DMS79 treated with DMSO at 0.1 percent for 48 hours (cell line): ENCODE data around the gene TTLL3.
"Not testable (repeated sequence)": the region's sequence is repeated elsewhere in the genome, so short reads cannot be mapped to it uniquely, and the experiment has no call there.

Experiments
- DNase-seq: peaks from one replicate; lab custom pipeline; 2025; lab: John Stamatoyannopoulos, UW

TTLL3 gene

DNA sequence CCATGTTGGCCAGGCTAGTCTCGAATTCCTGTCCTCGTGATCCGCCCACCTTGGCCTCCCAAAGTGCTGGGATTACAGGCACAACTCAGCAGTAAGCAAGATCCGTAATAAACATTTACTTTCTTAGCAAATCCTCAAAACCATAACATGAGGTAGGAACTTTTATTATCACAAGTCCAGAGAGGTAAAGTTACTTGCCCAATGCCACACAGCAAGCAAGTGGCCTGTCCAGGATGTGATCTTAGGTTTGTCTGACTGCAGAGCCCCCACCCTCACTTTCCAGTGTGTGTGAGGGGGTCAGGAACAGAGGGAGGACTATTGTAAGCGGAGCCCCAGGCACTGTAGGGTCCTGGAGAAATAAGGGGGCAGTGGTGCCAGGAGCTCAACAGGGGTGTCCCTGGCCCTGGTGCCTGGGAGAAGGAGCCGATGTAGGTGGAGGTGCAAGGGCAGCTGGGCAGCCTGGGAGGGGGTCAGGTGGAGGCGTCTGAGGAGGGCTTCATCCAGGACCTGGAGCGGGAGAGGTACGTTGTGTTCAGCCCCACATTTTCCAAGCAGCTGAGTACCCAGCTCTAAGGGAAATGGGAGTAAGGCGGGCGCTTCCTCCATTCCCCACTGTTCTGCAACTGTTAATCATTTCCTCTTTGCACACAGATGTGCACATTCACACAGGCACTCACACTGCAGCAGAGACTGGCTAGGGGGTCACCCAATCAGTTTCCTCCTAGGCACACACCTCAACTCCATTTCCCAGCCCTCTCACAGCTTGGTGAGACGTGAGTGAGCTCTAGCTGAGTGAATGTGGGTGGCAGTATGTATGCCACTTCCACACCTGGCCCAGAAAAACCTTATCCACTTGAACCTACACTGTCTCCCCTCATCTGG, 27.9 kb downstream of the TTLL3 start:
- no peak for DNase-seq

- no peak for DNase-seq
Measured at GRCh38 chr3:9838856-9839255, 28.8 kb downstream of the TTLL3 start.

DNA sequence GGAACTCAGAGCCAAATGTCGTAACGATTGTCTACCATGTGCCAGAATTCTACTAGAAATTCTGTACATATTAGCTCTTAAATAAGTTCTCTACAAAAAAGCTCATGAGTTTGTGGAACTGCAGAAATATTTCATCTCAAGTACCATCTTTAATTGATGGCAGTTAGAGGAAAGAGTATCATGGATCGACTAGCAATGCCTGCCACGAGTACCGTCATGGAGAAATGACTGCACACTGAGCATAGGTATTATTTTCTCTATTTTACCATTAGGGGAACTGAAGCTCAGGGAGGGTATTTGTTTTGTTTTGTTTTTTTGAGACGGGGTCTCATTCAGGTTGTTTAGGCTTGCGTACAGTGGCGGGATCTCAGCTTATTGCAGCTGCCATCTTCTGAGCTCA, 31.0 kb downstream of the TTLL3 start:
- no peak for DNase-seq

DNA sequence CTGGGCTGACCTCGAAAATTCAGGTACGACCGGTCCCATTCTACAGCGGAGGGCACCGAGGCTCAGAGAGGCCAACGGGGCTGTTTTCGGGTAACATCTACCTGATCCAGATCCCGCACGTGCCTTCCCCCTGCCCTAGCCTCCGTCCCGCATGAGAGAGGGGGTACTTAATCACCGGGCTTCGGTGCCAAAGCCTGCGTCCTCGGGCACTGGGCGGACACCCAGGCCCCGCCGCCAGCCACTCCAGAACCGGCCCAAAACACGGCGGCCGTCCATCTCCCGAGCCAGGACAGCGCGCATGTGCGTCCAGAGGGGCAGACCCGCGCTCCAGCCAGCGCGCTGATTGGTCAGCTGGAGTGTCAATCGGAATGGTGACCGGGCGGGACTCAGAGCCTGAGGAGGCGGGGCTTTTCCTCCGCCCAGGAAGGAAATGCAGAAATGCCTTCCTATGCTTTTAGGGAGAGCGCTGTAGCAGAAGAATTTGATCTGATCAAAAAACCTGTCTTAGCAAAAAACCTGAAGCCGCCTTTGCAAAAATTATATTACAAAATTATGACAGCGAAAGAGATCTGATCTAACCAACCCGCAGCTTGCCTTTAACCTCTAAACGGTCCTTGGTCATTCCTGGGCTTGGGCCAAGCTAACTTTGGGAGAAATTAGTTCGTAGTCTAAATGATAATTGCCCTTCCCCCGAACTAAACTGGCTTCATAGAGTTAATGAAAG, 33.8 kb downstream of the TTLL3 start, which contains the start of gene RPUSD3:
RPUSD3 (minus strand) TSS at position 294 of the 724 bp plus-strand sequence; CDS start at position 276, 18 bp downstream.
- DNase-seq: peak; percentile 67

DNA sequence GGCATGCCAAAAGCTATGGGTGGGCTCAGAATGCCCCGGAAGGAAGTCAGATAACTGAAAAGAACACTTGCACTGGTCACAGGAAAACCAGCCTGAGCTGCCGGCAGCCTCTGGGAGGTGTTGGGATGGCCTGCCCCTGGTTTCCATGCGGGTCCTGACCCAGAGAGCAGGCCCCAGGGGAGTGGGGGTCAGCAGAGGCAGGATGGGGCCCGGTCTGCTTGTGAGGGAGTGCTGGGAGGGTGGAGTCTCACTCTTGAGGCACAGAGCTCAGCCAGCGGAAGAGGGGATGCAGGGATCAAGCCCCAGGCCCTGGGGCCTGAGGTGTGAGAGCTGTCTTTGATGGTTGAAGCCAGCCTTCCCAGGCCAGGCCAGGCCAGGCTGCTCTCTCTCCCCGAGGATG, 36.2 kb downstream of the TTLL3 start:
- DNase-seq: no peak

DNA sequence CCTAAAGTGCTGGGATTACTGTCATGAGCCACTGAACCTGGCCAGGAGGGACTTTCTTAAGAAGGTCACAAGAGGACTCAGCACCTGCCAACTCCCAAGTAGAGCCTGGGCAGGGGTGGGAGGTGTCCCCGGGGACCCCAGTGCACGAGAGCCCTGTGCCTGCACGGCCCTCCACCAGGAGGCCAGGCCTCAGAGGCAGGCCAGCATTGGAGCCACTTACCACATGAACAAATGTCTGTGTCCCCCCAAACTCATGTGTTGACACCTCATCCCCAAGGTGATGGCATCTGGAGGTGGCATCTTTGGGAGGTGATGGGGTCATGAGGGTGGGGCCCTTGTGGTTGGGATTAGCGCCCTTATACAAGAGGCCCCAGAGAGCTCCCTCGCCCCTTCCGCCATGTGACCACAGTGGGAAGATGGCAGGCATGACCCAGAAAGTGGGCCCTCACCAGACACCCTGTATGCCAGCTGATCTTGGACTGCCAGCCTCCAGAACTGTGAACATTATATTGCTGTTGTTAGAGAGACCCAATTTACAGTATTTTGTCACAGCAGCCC, 36.9 kb downstream of the TTLL3 start:
- no peak for DNase-seq

GRCh38 chr3:9847870-9848269, 37.8 kb downstream of the TTLL3 start:
- not testable (repeated sequence) for DNase-seq

DNA sequence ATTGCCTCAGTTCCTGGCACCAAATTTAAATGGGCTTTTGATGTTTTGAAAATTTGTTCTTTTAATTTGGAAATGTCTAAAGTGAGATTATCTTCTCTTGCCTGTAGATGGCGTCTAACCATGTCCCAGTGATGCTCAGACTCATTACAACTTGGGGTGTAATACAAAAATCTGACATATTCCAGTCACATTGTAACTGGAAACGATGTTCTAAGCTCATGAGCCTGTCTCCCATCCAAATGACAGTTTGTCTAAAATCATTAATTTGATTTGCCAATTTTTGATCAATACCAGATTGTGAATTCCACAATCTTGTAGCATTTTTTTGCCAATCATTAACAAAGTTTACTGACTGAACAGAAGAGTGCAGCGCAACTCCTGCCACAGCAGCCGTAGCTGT, 38.8 kb downstream of the TTLL3 start:
- not testable (repeated sequence) for DNase-seq

GRCh38 chr3:9851383-9851782, 41.3 kb downstream of the TTLL3 start:
- not testable (repeated sequence) for DNase-seq

- DNase-seq: peak; percentile 11
Measured at GRCh38 chr3:9851926-9852325, 41.9 kb downstream of the TTLL3 start.

DNA sequence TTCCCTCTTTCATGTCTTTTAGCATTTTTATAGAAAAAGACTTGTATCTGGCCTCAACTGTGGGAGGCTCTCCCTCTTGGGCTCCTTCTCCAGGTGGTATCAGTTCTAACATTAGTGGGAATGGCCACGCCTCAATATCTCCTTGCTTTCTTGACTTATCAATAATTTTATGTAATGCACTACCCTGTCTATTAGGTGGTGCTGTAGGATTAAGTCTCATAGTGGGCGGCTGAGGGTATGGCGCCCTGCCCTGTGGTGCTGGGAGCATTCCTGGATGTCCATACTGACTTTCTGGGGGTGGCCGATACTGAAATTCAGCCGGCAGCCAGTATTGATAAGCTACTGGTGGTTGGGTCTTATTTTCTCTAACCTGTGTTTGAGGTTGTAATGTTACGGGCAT, 42.5 kb downstream of the TTLL3 start:
- DNase-seq: no peak

GRCh38 chr3:9854291-9854940, 44.4 kb downstream of the TTLL3 start:
- DNase-seq: peak; percentile 7

GRCh38 chr3:9855594-9855993, 45.5 kb downstream of the TTLL3 start:
- no peak for DNase-seq

GRCh38 chr3:9859530-9860025, 49.5 kb downstream of the TTLL3 start:
- DNase-seq: no peak

DNA sequence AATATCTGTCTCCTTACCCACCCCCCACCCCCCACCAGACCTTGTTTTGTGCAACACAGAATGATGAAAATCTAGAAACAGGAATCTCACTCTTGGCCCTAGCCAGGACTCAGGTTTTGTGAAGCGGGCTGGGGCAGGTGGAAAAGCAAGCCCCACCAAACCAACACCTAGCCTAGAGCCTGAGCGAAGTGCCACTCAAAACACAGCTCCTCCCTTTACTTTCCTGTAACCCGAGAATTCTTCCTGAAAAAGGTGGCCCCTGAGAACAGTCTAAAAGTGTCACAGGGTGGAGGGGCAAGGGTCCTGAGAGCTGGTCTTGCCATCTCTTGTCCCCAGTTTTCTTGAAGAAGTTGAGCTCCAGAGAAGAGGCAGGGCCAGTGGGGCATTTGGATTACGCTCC, 51.1 kb downstream of the TTLL3 start:
- DNase-seq: no peak

GRCh38 chr3:9861626-9862130, 51.6 kb downstream of the TTLL3 start:
- no peak for DNase-seq

- no peak for DNase-seq
Measured at GRCh38 chr3:9862391-9863057, 52.5 kb downstream of the TTLL3 start.

- DNase-seq: no peak
Measured at GRCh38 chr3:9863058-9863772, 53.2 kb downstream of the TTLL3 start.

DNA sequence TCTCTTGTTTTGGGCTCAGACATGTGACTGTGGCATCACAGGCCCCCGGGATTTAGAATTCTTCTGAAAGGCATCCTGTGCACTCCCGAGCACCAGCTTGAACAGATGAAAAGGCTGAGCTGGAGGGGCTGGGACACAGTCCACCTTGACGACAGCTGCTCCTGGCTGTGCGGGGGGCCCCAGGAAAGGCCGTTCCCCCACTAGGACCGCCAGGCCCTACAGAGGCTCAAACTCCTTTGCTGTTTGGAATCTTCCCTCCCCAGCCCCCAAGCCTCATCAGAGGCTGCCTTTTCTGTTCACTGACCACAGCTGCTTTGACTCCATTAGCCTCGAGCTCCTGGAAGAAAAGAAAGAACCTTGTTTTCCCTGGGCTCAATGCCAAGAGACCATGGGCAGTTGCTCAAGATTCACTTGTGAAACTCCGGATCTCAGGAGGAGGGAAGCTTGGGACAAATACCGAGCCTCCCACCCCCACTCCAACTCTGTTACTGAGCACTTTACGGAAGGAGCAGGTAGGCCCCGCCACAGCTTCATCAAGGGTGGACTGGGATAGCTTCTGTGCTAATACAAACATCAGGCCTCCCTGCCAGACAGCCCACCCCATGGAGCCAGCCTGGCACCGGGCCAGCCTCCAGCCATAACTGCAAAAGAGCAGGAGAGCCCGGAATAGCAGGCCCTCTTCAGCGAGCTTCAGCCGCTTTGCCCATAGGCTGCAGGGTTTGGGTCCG, 54.3 kb downstream of the TTLL3 start:
- peak; percentile 66 for DNase-seq

DNA sequence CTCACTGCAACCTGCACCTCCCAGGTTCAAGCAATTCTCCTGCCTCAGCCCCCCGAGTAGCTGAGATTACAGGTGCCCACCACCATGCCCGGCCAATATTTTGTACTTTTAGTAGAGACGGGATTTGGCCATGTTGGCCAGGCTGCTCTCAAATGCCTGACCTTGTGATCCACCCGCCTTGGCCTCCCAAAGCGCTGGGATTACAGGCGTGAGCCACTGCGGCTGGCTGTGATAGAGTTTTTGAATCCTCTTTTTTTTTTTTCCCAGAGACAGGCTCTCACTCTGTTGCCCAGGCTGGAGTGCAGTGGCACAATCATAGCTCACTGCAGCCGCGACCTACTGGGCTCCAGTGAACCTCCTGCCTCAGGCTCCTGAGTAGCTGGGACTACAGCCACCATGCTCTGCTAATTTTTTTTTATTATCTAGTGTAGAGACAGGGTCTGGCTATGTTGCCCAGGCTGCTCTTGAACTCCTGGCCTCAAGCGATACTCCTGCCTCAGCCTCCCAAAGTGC, 55.1 kb downstream of the TTLL3 start:
- DNase-seq: not testable (repeated sequence)
